Activated CD4-positive, CD25-positive, alpha-beta regulatory T cell (primary cell): Measurements from ENCODE around the gene MBD3.

Experiments used
- DNase-seq, 4 experiments: peaks; one replicate each; lab custom pipeline; 2025; lab: John Stamatoyannopoulos, UW

MBD3 gene

DNA sequence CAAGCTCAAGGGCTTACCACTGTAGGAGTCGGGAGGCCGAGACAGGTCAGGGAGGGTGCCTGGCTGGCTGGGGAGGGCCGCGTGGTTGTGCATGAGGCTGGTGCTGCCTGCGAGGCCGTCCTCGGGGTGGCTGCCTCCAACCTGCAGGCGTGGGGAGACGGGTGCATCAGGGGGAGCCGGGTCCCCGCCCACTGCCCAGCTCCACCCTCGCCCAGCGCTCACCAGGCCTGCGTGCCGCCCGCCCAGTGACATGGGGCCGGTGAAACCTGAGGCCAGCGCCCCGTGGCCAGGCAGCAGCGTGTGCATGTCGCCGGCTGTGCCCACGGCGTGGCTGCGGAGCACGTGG, 26.4 kb upstream of the MBD3 start:
- no peak for DNase-seq

DNA sequence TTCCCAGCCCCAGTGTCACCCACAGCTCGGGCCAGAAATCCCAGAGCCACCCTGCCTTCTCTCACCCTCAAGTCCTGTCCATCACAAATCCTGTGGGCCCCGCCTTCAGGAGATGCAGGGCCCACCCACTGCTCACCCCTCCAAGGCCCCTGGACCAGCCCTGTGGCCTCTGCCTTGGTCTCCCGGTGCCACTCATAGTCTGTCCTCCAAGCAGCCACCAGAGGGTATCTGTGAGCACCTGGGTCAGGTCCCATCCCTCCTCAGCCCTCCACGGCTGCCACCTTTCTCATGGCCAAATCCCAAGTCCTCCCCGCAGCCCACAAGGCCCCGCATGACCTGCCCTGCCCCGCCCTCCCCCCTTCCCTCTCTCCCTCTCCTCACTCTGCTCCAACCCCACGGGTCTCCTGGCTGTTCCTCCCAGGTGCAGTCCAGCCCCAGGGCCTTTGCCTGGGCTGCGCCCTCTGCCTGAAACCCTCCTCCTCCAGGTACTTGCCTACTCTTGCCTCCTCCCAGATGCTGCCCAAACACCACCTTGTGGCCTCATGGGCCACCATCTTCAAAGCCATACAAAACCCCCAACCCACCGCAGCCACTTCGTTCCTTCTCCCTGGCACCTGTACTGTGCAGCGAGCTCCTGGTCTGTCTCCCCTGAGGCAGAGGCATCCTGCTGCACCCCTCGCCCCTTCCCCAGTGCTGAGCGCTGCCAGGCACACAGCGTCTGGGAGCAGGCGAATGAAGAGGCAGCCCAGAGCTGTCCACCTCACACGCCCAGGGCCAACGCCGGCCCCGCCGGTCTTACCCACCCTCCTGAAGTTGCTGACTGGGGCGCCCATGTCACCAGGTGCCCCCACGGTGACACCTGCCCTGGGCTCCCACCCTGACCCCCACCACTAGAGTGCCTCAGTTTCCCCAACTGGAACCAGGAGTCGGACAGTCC, 25.8 kb upstream of the MBD3 start:
- DNase-seq: no peak

- DNase-seq: no peak
Measured at GRCh38 chr19:1616875-1617274, 24.2 kb upstream of the MBD3 start.

GRCh38 chr19:1616396-1616795, 23.7 kb upstream of the MBD3 start:
- no peak for DNase-seq

- no peak for DNase-seq
Measured at GRCh38 chr19:1615156-1615765, 22.6 kb upstream of the MBD3 start.

DNA sequence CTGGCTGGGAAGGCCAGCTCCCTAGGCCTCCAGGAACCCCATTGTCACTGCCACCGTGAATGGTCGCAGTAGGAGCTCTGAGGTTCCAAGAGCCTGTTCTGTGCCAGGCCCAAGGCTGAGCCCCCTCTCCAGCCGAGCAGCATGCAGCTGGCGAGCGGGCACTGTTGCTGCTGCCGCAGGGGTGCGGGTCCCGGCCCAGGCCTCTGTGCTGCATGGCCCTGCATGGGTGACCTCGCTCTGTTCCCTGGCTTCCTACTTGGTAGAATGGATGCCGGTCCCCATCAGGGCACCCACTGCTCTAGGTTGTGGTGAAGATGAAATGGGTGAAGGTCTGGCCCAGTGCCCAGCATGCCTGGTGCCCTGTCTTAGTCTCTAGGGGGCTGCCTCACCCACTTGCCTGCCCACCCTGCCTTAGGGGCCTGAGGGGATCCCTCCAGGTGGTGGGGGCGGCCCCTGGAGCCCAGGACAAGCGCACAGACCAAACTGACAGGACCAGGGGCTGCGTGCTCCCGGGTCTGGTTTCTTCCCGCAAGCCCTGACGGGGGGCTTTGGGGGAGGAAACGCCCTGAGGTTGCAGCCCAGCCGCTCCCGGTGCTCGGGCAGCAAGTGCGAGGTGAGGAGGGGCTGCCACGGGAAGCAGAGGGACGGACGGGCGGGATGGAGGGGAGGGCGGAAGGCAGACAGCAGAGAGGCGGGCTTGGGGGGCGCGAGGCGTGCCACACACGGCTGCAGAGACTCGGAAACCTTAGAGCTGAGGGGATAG, 21.3 kb upstream of the MBD3 start:
- DNase-seq: no peak

GRCh38 chr19:1613146-1613545, 20.5 kb upstream of the MBD3 start:
- DNase-seq: no peak

- DNase-seq: no peak
Measured at GRCh38 chr19:1612114-1613086, 19.7 kb upstream of the MBD3 start.

- no peak for DNase-seq
Measured at GRCh38 chr19:1611353-1611752, 18.7 kb upstream of the MBD3 start.

- no peak for DNase-seq
Measured at GRCh38 chr19:1610579-1610978, 17.9 kb upstream of the MBD3 start.

DNA sequence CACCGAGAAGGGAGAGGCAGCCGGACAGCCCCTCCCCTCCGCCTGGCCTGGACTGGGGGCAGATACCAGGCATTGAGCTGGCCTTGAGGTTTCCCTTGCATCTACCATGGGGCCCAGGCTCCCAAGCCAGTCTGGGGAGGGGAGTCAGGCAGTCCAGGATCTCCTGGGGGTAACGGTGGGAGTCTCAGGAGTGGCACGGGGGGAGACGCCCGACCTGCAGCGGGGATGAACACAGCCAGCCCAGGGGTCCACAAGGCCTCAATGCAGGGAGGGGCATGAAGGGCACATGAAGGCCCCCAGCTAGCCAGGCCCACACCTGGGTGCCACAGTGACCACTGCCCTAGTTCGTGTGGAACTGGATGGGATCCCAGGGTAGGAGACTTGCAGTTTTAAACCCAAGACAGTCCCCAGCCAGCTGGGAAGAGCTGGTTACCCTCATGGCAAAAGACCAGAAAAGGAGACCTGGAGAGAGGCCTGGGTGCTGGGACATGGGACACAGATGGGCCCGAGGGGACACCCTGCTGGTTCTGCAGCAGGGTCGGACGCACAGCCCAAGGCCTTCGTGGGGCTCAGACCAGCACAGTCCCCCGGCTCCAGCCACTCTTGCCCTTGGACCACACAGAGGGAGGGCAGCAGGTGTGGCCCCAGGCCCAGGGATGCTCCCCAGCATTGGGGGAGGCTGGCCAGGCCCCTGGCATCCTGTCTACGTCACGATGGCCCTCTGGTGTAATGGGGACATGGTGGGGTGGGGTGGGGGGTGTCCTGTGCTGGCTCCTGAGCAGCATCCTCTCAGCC, 17.2 kb upstream of the MBD3 start:
- DNase-seq: no peak

DNA sequence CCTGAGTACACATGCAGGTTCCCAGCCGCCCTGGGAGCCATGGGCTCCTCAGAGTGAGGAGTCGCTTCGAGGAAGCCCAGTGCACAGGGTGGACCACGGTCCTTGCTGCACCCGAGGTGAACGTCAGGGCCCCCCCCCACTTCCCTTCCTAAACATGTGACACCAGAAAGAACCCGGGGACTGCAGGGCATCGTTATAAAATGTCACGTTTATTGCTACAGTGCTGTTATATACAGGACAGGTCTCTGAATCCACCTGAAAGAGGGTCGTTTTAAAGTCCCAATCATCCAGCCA, 16.4 kb upstream of the MBD3 start:
- no peak for DNase-seq

- no peak for DNase-seq
Measured at GRCh38 chr19:1608359-1609102, 15.9 kb upstream of the MBD3 start.

- no peak for DNase-seq
Measured at GRCh38 chr19:1606138-1606651, 13.5 kb upstream of the MBD3 start.

GRCh38 chr19:1605236-1606137, 12.8 kb upstream of the MBD3 start, which contains the start of gene UQCR11:
Gene UQCR11 (minus strand): TSS chr19:1605462. CDS start chr19:1605409, 53 bp downstream.
- peak; percentile 74 to 84 (median 80) for DNase-seq

GRCh38 chr19:1602091-1602707, 9.5 kb upstream of the MBD3 start:
- no peak for DNase-seq

GRCh38 chr19:1601613-1602064, 9.0 kb upstream of the MBD3 start:
- DNase-seq: no peak

DNA sequence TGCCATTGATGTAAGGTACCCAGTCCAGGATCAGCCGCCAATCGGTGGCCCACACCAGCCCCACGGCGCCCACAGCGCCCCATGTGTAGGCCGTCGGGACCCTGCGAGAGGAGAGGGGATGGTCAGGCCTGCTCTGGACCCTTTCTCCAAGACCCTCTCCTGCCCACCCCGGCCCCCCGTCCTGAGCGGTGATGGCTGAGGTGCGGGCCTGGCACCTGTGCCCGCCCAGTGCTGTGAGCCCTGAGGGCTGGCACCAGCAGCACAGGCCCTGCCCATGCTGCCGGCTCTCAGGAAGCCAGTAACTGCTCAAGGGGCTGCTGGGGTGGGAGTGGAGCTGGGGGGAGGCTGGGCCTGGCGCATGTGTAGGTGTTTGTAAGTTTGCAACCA, 6.8 kb upstream of the MBD3 start:
- DNase-seq: no peak
